ENCODE measurements around the gene DUSP16. TPM values are rescaled to one million over a fixed set of nuclear protein-coding genes. Genes with fewer than 3 reads are reported as not detected.

Gene DUSP16
- total and polyA plus RNA-seq, 2 of the 8 experiments (the other 6 are each of a cell fraction or from before 2014, with no cell fraction given), result 31.6 to 55.9 TPM

- no peak for TF ChIP-seq TAF7 (optimal IDR thresholded peaks at IDR 0.05; ENCODE audit: borderline replicate concordance, low read depth, low read length)
- TF ChIP-seq BACH1 (IDR thresholded peaks at IDR 0.05; ENCODE audit: low read length), result no peak
- no peak for TF ChIP-seq RAD21 (IDR thresholded peaks at IDR 0.05 in 1 of 2, conservative IDR thresholded peaks at IDR 0.05 in 1 of 2; ENCODE audit: low read depth in 2 of 2, low read length in 2 of 2)
- TF ChIP-seq GABPA (IDR thresholded peaks at IDR 0.05; ENCODE audit: borderline replicate concordance, insufficient read depth, low read length), result no peak
- TF ChIP-seq KDM4A (IDR thresholded peaks at IDR 0.05; ENCODE audit: low read depth, low read length, severe bottlenecking), result no peak
- no peak for TF ChIP-seq JUND (IDR thresholded peaks at IDR 0.05; ENCODE audit: low read length)
- no peak for TF ChIP-seq TBP (IDR thresholded peaks at IDR 0.05; ENCODE audit: low read depth, low read length)
- no peak for TF ChIP-seq CHD1 (IDR thresholded peaks at IDR 0.05; ENCODE audit: low read depth, low read length)
- no peak for TF ChIP-seq TEAD4 (IDR thresholded peaks at IDR 0.05; ENCODE audit: low read depth, low read length)
Observed at GRCh38 chr12:12539028-12539810, 23.4 kb downstream of the DUSP16 start (continued).
